Heart left ventricle (tissue), 16 donors: ENCODE results near the gene VWA8. TPM values are rescaled to one million over a fixed set of nuclear protein-coding genes. Genes with fewer than 3 reads are reported as not detected.

Experiments
- ATAC-seq, 4 donors: fragments of 200-7000 bp; cut with Tn5 transposase; one replicate each; pipeline ENCODE4 v1.9.1; 2020 to 2022; ENCODE audit warnings: moderate library complexity in 4 of 4, mild to moderate bottlenecking in 3 of 4, moderate number of reproducible peaks in 1 of 4
- DNase-seq, 5 donors: peaks; one replicate each; pipeline ENCODE4 v3.0.0-alpha.2; 2020
- H3K27ac ChIP-seq, 12 donors: fragments of 200-600 bp; sonication (generic) in 4 of 12; one replicate each; pipeline versions ENCODE4 v1.5.0 to v1.8.0; 2016 to 2022; ENCODE audit warnings: mild to moderate bottlenecking in 2 of 12
- H3K27me3 ChIP-seq, 9 donors: fragments of 200-600 bp; sonication (generic) in 2 of 9; one replicate each; pipeline versions ENCODE4 v1.5.1 to v1.8.0; 2016 to 2022; ENCODE audit warnings: mild to moderate bottlenecking in 3 of 9
- H3K36me3 ChIP-seq, 9 donors: fragments of 200-600 bp; sonication (generic) in 2 of 9; one replicate each; pipeline versions ENCODE4 v1.5.0 to v1.8.0; 2018 to 2022; ENCODE audit warnings: mild to moderate bottlenecking in 2 of 9
- H3K4me1 ChIP-seq, 12 donors: fragments of 200-600 bp; sonication (generic) in 4 of 12; one replicate each; pipeline versions ENCODE4 v1.5.0 to v1.8.0; 2016 to 2022; ENCODE audit warnings: mild to moderate bottlenecking in 3 of 12
- H3K4me3 ChIP-seq, 12 donors: fragments of 200-600 bp; sonication (generic) in 4 of 12; one replicate each; pipeline versions ENCODE4 v1.5.0 to v1.8.0; 2017 to 2022; ENCODE audit warnings: mild to moderate bottlenecking in 9 of 12, moderate library complexity in 4 of 12
- H3K9me3 ChIP-seq, 12 donors: fragments of 200-600 bp; sonication (generic) in 4 of 12; one replicate each; pipeline versions ENCODE4 v1.5.0 to v1.8.0; 2016 to 2022; ENCODE audit warnings: mild to moderate bottlenecking in 1 of 12
- CTCF ChIP-seq, 12 donors: fragments of 200-600 bp; sonication (generic) in 4 of 12; IDR thresholded peaks; one replicate each; pipeline versions ENCODE4 v1.5.0 to v1.8.0; 2018 to 2022; ENCODE audit warnings: antibody characterized with exemption in 12 of 12, mild to moderate bottlenecking in 5 of 12
- POLR2A ChIP-seq, 2 donors: fragments of 450-650 bp; IDR thresholded peaks; one replicate each; pipeline ENCODE4 v1.6.1; 2017; ENCODE audit warnings: antibody characterized with exemption in 2 of 2, mild to moderate bottlenecking in 2 of 2, moderate library complexity in 2 of 2
- WGBS, 4 donors: extraction: QIAGEN DNeasy Blood & Tissue Kit in 2 of 4; methylation state at CpG; one replicate each; pipeline versions ENCODE4 v1.1.5 to v1.1.7; 2013 to 2018; 5-methylcytosine and 5-hydroxymethylcytosine counted together
- intact Hi-C, 10 donors: fragments of 100-400 bp; cut with DNase I; formaldehyde crosslinking; loops; one replicate each; pipeline versions ENCODE4 v1.11.1 to v1.14.2; 2022
- polyA plus RNA-seq, 2 donors: library from polyadenylated mRNA; stranded (reverse); fragments of 200-250 nt; gene quantifications; one replicate each; pipeline ENCODE4 v1.2.3, GENCODE V29; 2013
- total RNA-seq, 9 donors: library from RNA; depleted of rRNA in 2 of 9; stranded (reverse); fragments of >200 nt in 2 of 9; fragmentation: NEBNext Ultra II Directional in 3 of 9; extraction: Animal tissue kit (Norgen Biotek cat#: 25700) in 3 of 9; gene quantifications; one replicate each; pipeline versions ENCODE4 v1.1.0 to v1.2.4, GENCODE V29; 2016 to 2023
- donor health status: ischemic (EF 13 %, LVEDD 7.1; RV severe dilation, severe dysfunction).
- donor health status: healthy with polysubstance abuse.
- donor health status: DM: no; HTN: yes; CAD: no.
- donor health status: DM: no; HTN: no; CAD: no.
- donor health status: ischemic (EF 25% LVEDD 6.9; RV normal size, moderate dysfunction).
- donor health status: ischemic (EF 25% LVEDD 5.7; RV mildly dilated, moderate dysfunction).
- donor health status: healthy.
- donor health status: DM: yes; HTN: yes; CAD: no.
- donor health status: ischemic (EF 35%, LVEDD 5.7; RV mildly dilated, moderate dysfunction).
- donor health status: nonischemic (EF 11% LVEDD 7.7; RV severe dilation, severe dysfunction).
- donor health status: DM: yes; HTN: yes; CAD: no.
- donor health status: PGD.
- donor health status: ischemic (EF 29% LVEDD 5.4; RV normal size, mild dysfunction).
- donor health status: nonischemic (EF 23%, LVEDD 6.1; RV moderate dilation, normal function).

Gene VWA8
- total and polyA plus RNA-seq, 11 donors: 12.1 to 64.1 (median 41.8) TPM

- no peaks in the 10 kb centered on the region for H3K27me3 ChIP-seq
- no peaks in the 10 kb centered on the region for H3K36me3 ChIP-seq
- no peak overlapping the region for H3K4me3 ChIP-seq
- H3K9me3 ChIP-seq: no peaks in the 10 kb centered on the region
- intact Hi-C loops: loop anchor here in 4 of 10 donors (5.0 to 10.0 kb wide), 5 partner anchors 52 to 93 kb away; partner anchors contain the start of gene RGCC (in 1 of the 4)
- WGBS, 4 donors: 95 to 98% (median 97%) methylated on average over 10 of the region's 10 CpGs
- peaks cover 3 to 22% (median 16%) of the 10 kb centered on the region in 12 donors for H3K4me1 ChIP-seq
- DNase-seq (no peak), ATAC-seq (no peak)
- TF ChIP-seq POLR2A (IDR thresholded peaks at IDR 0.05) (no peak), CTCF (IDR thresholded peaks at IDR 0.05) (no peak)
- H3K27ac ChIP-seq: no peak overlapping the region
Observed at GRCh38 chr13:41549491-41549890, 411.4 kb downstream of the VWA8 start.

GRCh38 chr13:41548910-41549309, 412.0 kb downstream of the VWA8 start:
- TF ChIP-seq POLR2A (IDR thresholded peaks at IDR 0.05) (no peak), CTCF (IDR thresholded peaks at IDR 0.05) (no peak)
- Histone ChIP-seq H3K36me3 (no peaks in the 10 kb centered on the region), H3K9me3 (no peaks in the 10 kb centered on the region), H3K4me3 (no peak overlapping the region), H3K27me3 (no peaks in the 10 kb centered on the region), H3K27ac (no peak overlapping the region), H3K4me1 (peaks cover 3 to 22% (median 16%) of the 10 kb centered on the region in 12 donors)
- no peak for ATAC-seq
- no peak for DNase-seq
- 84 to 92% (median 89%) methylated on average over 6 of the region's 6 CpGs for WGBS, 4 donors
- intact Hi-C loops: loop anchor here in 4 of 10 donors (5.0 to 10.0 kb wide), 5 partner anchors 52 to 93 kb away; partner anchors contain the start of gene RGCC (in 1 of the 4)

- Histone ChIP-seq H3K27me3 (no peaks in the 10 kb centered on the region), H3K36me3 (no peaks in the 10 kb centered on the region), H3K27ac (peak overlapping the region; percentile 24 to 90 (median 82)), H3K4me3 (no peak overlapping the region), H3K4me1 (peaks cover 3 to 22% (median 16%) of the 10 kb centered on the region in 12 donors), H3K9me3 (no peaks in the 10 kb centered on the region)
- TF ChIP-seq CTCF (IDR thresholded peaks at IDR 0.05): no peak
- no peak for TF ChIP-seq POLR2A (IDR thresholded peaks at IDR 0.05)
- DNase-seq (no peak), ATAC-seq (no peak)
- intact Hi-C loops: loop anchor here in 4 of 10 donors (5.0 to 10.0 kb wide), 5 partner anchors 51 to 94 kb away; partner anchors contain the start of gene RGCC (in 1 of the 4)
- WGBS, 4 donors: 69 to 87% (median 77%) methylated on average over 6 of the region's 6 CpGs
Observed at GRCh38 chr13:41548031-41548430, 412.9 kb downstream of the VWA8 start.

- Histone ChIP-seq H3K27ac (peak overlapping the region; percentile 24 to 90 (median 82)), H3K4me1 (peaks cover 3 to 22% (median 16%) of the 10 kb centered on the region in 12 donors), H3K36me3 (no peaks in the 10 kb centered on the region), H3K4me3 (no peak overlapping the region), H3K27me3 (no peaks in the 10 kb centered on the region), H3K9me3 (no peaks in the 10 kb centered on the region)
- 44 to 56% (median 54%) methylated on average over 12 to 17 of the region's 17 CpGs for WGBS, 4 donors
- ATAC-seq: peak; percentile 80 to 88 (median 85)
- TF ChIP-seq POLR2A (IDR thresholded peaks at IDR 0.05) (peak in 1 of 2 donors; percentile 18), CTCF (IDR thresholded peaks at IDR 0.05) (no peak)
- intact Hi-C loops: loop anchor here in 4 of 10 donors (5.0 to 10.0 kb wide), 5 partner anchors 50 to 95 kb away; partner anchors contain the start of gene RGCC (in 1 of the 4)
- peak; percentile 55 to 74 (median 64) for DNase-seq
Observed at GRCh38 chr13:41547251-41548000, 413.5 kb downstream of the VWA8 start.
